GM23338 (cell line): ENCODE results near the gene APPBP2. TPM values are rescaled to one million over a fixed set of nuclear protein-coding genes. Genes with fewer than 3 reads are reported as not detected.

Experiments
- ATAC-seq: fragments of 200-7000 bp; cut with Tn5 transposase; 3 replicates; pipeline ENCODE4 v1.9.1; 2020
- DNase-seq: peaks from one replicate; pipeline ENCODE4 v3.0.0-alpha.2; 2015; ENCODE audit warnings: low spot score
- H2AFZ ChIP-seq: fragments of 200-600 bp; sonication (generic); 2 replicates; pipeline ENCODE4 v1.8.0; 2016; ENCODE audit warnings: antibody characterized with exemption, mild to moderate bottlenecking, moderate library complexity
- H3F3A ChIP-seq: fragments of 200-600 bp; sonication (generic); replicated peaks from 2 replicates; pipeline ENCODE4 v1.8.0; 2017; ENCODE audit warnings: antibody characterized with exemption, mixed run types, low read depth
- H3K27ac ChIP-seq: fragments of 200-600 bp; sonication (generic); 2 replicates; pipeline ENCODE4 v1.6.1; 2016; ENCODE audit warnings: low read depth
- H3K27me3 ChIP-seq: fragments of 200-600 bp; sonication (generic); 2 replicates; pipeline ENCODE4 v1.8.0; 2016; ENCODE audit warnings: mild to moderate bottlenecking, mixed run types, moderate library complexity; ENCODE audit not compliant: insufficient read depth
- H3K36me3 ChIP-seq: fragments of 200-600 bp; sonication (generic); 2 replicates; pipeline ENCODE4 v1.8.0; 2016; ENCODE audit warnings: mild to moderate bottlenecking; ENCODE audit not compliant: insufficient read depth
- H3K4me1 ChIP-seq: fragments of 200-600 bp; sonication (generic); 2 replicates; pipeline ENCODE4 v1.8.0; 2016; ENCODE audit warnings: mild to moderate bottlenecking, moderate library complexity; ENCODE audit not compliant: insufficient read depth
- H3K4me2 ChIP-seq: fragments of 200-600 bp; sonication (generic); 2 replicates; pipeline ENCODE4 v1.7.1; 2017; ENCODE audit warnings: mixed run types
- H3K4me3 ChIP-seq: fragments of 200-600 bp; sonication (generic); 2 replicates; pipeline ENCODE4 v1.6.1; 2016; ENCODE audit warnings: mixed run types
- H3K79me2 ChIP-seq: fragments of 200-600 bp; sonication (generic); replicated peaks from 2 replicates; pipeline ENCODE4 v1.8.0; 2017; ENCODE audit warnings: mild to moderate bottlenecking; ENCODE audit not compliant: insufficient read depth
- H3K9me2 ChIP-seq: fragments of 200-600 bp; sonication (generic); 2 replicates; pipeline ENCODE4 v1.8.0; 2017; ENCODE audit not compliant: insufficient read depth
- H4K20me1 ChIP-seq: fragments of 200-600 bp; sonication (generic); replicated peaks from 2 replicates; pipeline ENCODE4 v1.8.0; 2017; ENCODE audit warnings: mild to moderate bottlenecking; ENCODE audit not compliant: insufficient read depth
- H3K27ac Mint-ChIP-seq: 2 replicates; pipeline ENCODE4 v1.8.0; 2020; ENCODE audit warnings: inconsistent platforms, mild to moderate bottlenecking, moderate library complexity, mixed read lengths
- H3K27me3 Mint-ChIP-seq: 3 replicates; pipeline ENCODE4 v1.8.0; 2022; ENCODE audit warnings: low read depth, mild to moderate bottlenecking, moderate library complexity, mixed read lengths, inconsistent platforms; ENCODE audit not compliant: insufficient read depth, poor library complexity
- H3K36me3 Mint-ChIP-seq: 3 replicates; pipeline ENCODE4 v1.8.0; 2021; ENCODE audit warnings: low read depth, mild to moderate bottlenecking, inconsistent platforms, moderate library complexity, mixed read lengths
- H3K4me1 Mint-ChIP-seq: 3 replicates; pipeline ENCODE4 v1.8.0; 2020; ENCODE audit warnings: mild to moderate bottlenecking, inconsistent platforms, mixed read lengths
- H3K4me3 Mint-ChIP-seq: 3 replicates; pipeline ENCODE4 v1.8.0; 2021; ENCODE audit warnings: moderate library complexity, mild to moderate bottlenecking, inconsistent platforms, mixed read lengths
- H3K9me3 Mint-ChIP-seq: 3 replicates; pipeline ENCODE4 v1.8.0; 2020; ENCODE audit warnings: moderate library complexity, mild to moderate bottlenecking, inconsistent platforms, mixed read lengths
- EZH2 ChIP-seq: fragments of 200-600 bp; sonication (generic); IDR thresholded peaks from one replicate; pipeline ENCODE4 v1.8.0; 2017; ENCODE audit warnings: antibody characterized with exemption, mild to moderate bottlenecking, low read depth; ENCODE audit not compliant: unreplicated experiment
- EZH2phosphoT487 ChIP-seq: fragments of 200-600 bp; sonication (generic); IDR thresholded peaks from one replicate; pipeline ENCODE4 v1.8.1; 2018; ENCODE audit warnings: antibody characterized with exemption; ENCODE audit not compliant: unreplicated experiment
- NANOG ChIP-seq: IDR thresholded peaks from 2 replicates; pipeline ENCODE4 v1.6.1; 2016; ENCODE audit warnings: antibody characterized with exemption, borderline replicate concordance
- POLR2AphosphoS5 ChIP-seq: IDR thresholded peaks from 2 replicates; pipeline ENCODE4 v1.6.1; 2016; ENCODE audit warnings: antibody characterized with exemption, low read depth
- STAT1 ChIP-seq: IDR thresholded peaks from one replicate; pipeline ENCODE4 v1.6.1; 2016; ENCODE audit warnings: antibody characterized with exemption; ENCODE audit not compliant: unreplicated experiment
- ZNF114 ChIP-seq: fragments of 250-450 bp; sonication (Bioruptor Pico); IDR thresholded peaks from 2 replicates; pipeline ENCODE4 v1.5.0; 2020; ENCODE audit warnings: mild to moderate bottlenecking, moderate library complexity
- ZNF331 ChIP-seq: fragments of 250-450 bp; sonication (Bioruptor Pico); IDR thresholded peaks from 2 replicates; pipeline ENCODE4 v1.5.0; 2020; ENCODE audit warnings: low read depth, mild to moderate bottlenecking, moderate library complexity
- polyA plus RNA-seq: library from polyadenylated mRNA; unstranded; fragments of >200 nt; fragmentation: Nextera tagmentation; extraction: Ambion mirVana; gene quantifications from 2 replicates; pipeline ENCODE4 v1.2.1, GENCODE V29; 2016
- total RNA-seq: library from RNA; depleted of rRNA; stranded (reverse); fragments of >200 nt; shearing (Covaris generic); gene quantifications from 2 replicates; pipeline ENCODE4 v1.2.3, GENCODE V29; 2014
- TF ChIP-seq, protein P1 (sequence below): fragments of 250-450 bp; sonication (Bioruptor Pico); IDR thresholded peaks from 2 replicates; pipeline ENCODE4 v1.5.0; 2020; ENCODE audit warnings: mild to moderate bottlenecking, moderate library complexity
- TF ChIP-seq, protein P2 (sequence below), 2 experiments: fragments of 200-600 bp in 1 of 2; sonication (generic) in 1 of 2; conservative IDR thresholded peaks; 2 replicates each; pipeline versions ENCODE4 v1.5.1 to v1.6.1; 2016 to 2017; ENCODE audit warnings: antibody characterized with exemption in 2 of 2, low read depth in 2 of 2, mild to moderate bottlenecking in 2 of 2, moderate library complexity in 1 of 2
- TF ChIP-seq, protein P3 (sequence below): IDR thresholded peaks from one replicate; pipeline ENCODE4 v1.6.1; 2018; ENCODE audit warnings: antibody characterized with exemption; ENCODE audit not compliant: unreplicated experiment
- TF ChIP-seq, protein P4 (sequence below): IDR thresholded peaks from 2 replicates; pipeline ENCODE4 v1.6.1; 2016; ENCODE audit warnings: antibody characterized with exemption

The APPBP2 gene
- total and polyA plus RNA-seq, 2 experiments from 2014 or later, result 9.3 to 15.0 TPM

DNA sequence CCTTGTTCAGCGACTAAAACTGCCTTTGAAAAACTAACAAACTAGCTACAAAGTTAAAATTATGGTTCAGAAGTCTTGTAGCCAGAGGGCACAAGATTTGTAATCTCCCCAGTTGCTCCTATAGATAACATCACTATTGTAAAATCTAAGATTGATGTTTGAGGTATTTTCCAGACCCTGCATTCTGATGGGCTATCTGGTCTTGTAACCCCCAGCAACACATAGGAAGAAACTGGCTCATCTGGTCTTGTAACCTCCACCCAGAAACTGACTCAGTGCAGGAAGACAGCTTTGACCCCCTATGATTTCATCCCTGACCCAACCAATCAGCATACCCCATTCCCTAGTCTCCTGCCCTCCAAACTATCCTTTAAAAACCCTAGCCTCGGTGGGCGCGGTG lies 116.0 kb downstream of the APPBP2 start:
- no peaks in the 10 kb centered on the region for H4K20me1 ChIP-seq
- no peaks in the 10 kb centered on the region for H3K36me3 ChIP-seq
- H2AFZ ChIP-seq, result no peak overlapping the region
- peaks cover 6% of the 10 kb centered on the region; the same call in 1 of the 2 replicates for H3K4me1 ChIP-seq
- H3K27ac Mint-ChIP-seq, result no peak overlapping the region
- no peaks in the 10 kb centered on the region for H3K4me1 Mint-ChIP-seq
- H3K27ac ChIP-seq, result no peak overlapping the region
- peaks cover 2% of the 10 kb centered on the region for H3K27me3 Mint-ChIP-seq
- H3K27me3 ChIP-seq, result no peaks in the 10 kb centered on the region
- ATAC-seq (no peak), DNase-seq (no peak)
- peaks cover 9% of the 10 kb centered on the region; the same call in 2 of the 3 replicates for H3K36me3 Mint-ChIP-seq
- peaks cover 12% of the 10 kb centered on the region; the same call in 2 of the 3 replicates for H3K9me3 Mint-ChIP-seq
- H3K4me2 ChIP-seq, result no peak overlapping the region
- TF ChIP-seq, protein P1, sequence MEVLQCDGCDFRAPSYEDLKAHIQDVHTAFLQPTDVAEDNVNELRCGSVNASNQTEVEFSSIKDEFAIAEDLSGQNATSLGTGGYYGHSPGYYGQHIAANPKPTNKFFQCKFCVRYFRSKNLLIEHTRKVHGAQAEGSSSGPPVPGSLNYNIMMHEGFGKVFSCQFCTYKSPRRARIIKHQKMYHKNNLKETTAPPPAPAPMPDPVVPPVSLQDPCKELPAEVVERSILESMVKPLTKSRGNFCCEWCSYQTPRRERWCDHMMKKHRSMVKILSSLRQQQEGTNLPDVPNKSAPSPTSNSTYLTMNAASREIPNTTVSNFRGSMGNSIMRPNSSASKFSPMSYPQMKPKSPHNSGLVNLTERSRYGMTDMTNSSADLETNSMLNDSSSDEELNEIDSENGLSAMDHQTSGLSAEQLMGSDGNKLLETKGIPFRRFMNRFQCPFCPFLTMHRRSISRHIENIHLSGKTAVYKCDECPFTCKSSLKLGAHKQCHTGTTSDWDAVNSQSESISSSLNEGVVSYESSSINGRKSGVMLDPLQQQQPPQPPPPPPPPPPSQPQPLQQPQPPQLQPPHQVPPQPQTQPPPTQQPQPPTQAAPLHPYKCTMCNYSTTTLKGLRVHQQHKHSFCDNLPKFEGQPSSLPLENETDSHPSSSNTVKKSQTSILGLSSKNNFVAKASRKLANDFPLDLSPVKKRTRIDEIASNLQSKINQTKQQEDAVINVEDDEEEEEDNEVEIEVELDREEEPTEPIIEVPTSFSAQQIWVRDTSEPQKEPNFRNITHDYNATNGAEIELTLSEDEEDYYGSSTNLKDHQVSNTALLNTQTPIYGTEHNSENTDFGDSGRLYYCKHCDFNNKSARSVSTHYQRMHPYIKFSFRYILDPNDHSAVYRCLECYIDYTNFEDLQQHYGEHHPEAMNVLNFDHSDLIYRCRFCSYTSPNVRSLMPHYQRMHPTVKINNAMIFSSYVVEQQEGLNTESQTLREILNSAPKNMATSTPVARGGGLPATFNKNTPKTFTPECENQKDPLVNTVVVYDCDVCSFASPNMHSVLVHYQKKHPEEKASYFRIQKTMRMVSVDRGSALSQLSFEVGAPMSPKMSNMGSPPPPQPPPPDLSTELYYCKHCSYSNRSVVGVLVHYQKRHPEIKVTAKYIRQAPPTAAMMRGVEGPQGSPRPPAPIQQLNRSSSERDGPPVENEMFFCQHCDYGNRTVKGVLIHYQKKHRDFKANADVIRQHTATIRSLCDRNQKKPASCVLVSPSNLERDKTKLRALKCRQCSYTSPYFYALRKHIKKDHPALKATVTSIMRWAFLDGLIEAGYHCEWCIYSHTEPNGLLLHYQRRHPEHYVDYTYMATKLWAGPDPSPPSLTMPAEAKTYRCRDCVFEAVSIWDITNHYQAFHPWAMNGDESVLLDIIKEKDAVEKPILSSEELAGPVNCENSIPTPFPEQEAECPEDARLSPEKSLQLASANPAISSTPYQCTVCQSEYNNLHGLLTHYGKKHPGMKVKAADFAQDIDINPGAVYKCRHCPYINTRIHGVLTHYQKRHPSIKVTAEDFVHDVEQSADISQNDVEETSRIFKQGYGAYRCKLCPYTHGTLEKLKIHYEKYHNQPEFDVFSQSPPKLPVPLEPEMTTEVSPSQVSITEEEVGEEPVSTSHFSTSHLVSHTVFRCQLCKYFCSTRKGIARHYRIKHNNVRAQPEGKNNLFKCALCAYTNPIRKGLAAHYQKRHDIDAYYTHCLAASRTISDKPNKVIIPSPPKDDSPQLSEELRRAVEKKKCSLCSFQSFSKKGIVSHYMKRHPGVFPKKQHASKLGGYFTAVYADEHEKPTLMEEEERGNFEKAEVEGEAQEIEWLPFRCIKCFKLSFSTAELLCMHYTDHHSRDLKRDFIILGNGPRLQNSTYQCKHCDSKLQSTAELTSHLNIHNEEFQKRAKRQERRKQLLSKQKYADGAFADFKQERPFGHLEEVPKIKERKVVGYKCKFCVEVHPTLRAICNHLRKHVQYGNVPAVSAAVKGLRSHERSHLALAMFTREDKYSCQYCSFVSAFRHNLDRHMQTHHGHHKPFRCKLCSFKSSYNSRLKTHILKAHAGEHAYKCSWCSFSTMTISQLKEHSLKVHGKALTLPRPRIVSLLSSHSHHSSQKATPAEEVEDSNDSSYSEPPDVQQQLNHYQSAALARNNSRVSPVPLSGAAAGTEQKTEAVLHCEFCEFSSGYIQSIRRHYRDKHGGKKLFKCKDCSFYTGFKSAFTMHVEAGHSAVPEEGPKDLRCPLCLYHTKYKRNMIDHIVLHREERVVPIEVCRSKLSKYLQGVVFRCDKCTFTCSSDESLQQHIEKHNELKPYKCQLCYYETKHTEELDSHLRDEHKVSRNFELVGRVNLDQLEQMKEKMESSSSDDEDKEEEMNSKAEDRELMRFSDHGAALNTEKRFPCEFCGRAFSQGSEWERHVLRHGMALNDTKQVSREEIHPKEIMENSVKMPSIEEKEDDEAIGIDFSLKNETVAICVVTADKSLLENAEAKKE (CRISPR knock-in tag), result no peak
- TF ChIP-seq, protein P2, sequence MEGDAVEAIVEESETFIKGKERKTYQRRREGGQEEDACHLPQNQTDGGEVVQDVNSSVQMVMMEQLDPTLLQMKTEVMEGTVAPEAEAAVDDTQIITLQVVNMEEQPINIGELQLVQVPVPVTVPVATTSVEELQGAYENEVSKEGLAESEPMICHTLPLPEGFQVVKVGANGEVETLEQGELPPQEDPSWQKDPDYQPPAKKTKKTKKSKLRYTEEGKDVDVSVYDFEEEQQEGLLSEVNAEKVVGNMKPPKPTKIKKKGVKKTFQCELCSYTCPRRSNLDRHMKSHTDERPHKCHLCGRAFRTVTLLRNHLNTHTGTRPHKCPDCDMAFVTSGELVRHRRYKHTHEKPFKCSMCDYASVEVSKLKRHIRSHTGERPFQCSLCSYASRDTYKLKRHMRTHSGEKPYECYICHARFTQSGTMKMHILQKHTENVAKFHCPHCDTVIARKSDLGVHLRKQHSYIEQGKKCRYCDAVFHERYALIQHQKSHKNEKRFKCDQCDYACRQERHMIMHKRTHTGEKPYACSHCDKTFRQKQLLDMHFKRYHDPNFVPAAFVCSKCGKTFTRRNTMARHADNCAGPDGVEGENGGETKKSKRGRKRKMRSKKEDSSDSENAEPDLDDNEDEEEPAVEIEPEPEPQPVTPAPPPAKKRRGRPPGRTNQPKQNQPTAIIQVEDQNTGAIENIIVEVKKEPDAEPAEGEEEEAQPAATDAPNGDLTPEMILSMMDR (conservative IDR thresholded peaks at IDR 0.05; ENCODE audit: low read depth in 2 of 2), result no peak
- TF ChIP-seq EZH2phosphoT487 (no peak), STAT1 (no peak), ZNF331 (CRISPR knock-in tag) (no peak), POLR2AphosphoS5 (no peak), NANOG (no peak), EZH2 (no peak), ZNF114 (CRISPR knock-in tag) (no peak)
- TF ChIP-seq, protein P3, sequence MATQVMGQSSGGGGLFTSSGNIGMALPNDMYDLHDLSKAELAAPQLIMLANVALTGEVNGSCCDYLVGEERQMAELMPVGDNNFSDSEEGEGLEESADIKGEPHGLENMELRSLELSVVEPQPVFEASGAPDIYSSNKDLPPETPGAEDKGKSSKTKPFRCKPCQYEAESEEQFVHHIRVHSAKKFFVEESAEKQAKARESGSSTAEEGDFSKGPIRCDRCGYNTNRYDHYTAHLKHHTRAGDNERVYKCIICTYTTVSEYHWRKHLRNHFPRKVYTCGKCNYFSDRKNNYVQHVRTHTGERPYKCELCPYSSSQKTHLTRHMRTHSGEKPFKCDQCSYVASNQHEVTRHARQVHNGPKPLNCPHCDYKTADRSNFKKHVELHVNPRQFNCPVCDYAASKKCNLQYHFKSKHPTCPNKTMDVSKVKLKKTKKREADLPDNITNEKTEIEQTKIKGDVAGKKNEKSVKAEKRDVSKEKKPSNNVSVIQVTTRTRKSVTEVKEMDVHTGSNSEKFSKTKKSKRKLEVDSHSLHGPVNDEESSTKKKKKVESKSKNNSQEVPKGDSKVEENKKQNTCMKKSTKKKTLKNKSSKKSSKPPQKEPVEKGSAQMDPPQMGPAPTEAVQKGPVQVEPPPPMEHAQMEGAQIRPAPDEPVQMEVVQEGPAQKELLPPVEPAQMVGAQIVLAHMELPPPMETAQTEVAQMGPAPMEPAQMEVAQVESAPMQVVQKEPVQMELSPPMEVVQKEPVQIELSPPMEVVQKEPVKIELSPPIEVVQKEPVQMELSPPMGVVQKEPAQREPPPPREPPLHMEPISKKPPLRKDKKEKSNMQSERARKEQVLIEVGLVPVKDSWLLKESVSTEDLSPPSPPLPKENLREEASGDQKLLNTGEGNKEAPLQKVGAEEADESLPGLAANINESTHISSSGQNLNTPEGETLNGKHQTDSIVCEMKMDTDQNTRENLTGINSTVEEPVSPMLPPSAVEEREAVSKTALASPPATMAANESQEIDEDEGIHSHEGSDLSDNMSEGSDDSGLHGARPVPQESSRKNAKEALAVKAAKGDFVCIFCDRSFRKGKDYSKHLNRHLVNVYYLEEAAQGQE, result no peak
- TF ChIP-seq, protein P4, sequence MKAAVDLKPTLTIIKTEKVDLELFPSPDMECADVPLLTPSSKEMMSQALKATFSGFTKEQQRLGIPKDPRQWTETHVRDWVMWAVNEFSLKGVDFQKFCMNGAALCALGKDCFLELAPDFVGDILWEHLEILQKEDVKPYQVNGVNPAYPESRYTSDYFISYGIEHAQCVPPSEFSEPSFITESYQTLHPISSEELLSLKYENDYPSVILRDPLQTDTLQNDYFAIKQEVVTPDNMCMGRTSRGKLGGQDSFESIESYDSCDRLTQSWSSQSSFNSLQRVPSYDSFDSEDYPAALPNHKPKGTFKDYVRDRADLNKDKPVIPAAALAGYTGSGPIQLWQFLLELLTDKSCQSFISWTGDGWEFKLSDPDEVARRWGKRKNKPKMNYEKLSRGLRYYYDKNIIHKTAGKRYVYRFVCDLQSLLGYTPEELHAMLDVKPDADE, result no peak
- H3K4me3 Mint-ChIP-seq, result no peak overlapping the region
- 0 out of 2 replicates have a peak, but pooled peaks cover 3% of the 10 kb centered on the region for H3F3A ChIP-seq
- no peak overlapping the region for H3K4me3 ChIP-seq
- no peaks in the 10 kb centered on the region for H3K9me2 ChIP-seq
- H3K79me2 ChIP-seq, result no peaks in the 10 kb centered on the region
